Activated naive CD4-positive, alpha-beta T cell treated with anti-CD3 and anti-CD28 coated beads, Interleukin-2, amount 50 U/mL, for 72 hours (primary cell): ENCODE measurements around the gene DNM3. TPM values are rescaled to one million over a fixed set of nuclear protein-coding genes. Genes with fewer than 3 reads are reported as not detected.
A peak's percentile ranks its signal among the peaks of the same experiment; 100 is the strongest.

Source experiments
- ATAC-seq, 2 donors: fragments of 150-1000 bp; cut with Tn5 transposase; 2 replicates each; pipeline ENCODE4 v1.10.0; 2021; ENCODE audit warnings: mild to moderate bottlenecking in 2 of 2, moderate library complexity in 2 of 2
- DNase-seq, 2 donors: peaks; one replicate each; pipeline ENCODE4 v3.0.0; 2021 to 2022; ENCODE audit warnings: low spot score in 2 of 2
- H3K27ac Mint-ChIP-seq, 2 donors: one replicate each; pipeline ENCODE4 v1.8.0; 2022; ENCODE audit warnings: mild to moderate bottlenecking in 2 of 2, mixed read lengths in 2 of 2
- H3K36me3 Mint-ChIP-seq, 2 donors: one replicate each; pipeline ENCODE4 v1.8.0; 2022; ENCODE audit warnings: mixed read lengths in 2 of 2
- H3K9me3 Mint-ChIP-seq, 2 donors: one replicate each; pipeline ENCODE4 v1.8.0; 2022; ENCODE audit warnings: mixed read lengths in 2 of 2
- total RNA-seq, 2 donors: library from RNA; stranded (reverse); gene quantifications; one replicate each; pipeline ENCODE4 v1.2.3, GENCODE V29; 2022

The DNM3 gene
- total RNA-seq, 2 donors from 2014 or later, result 2.6 to 4.5 TPM

GRCh38 chr1:171850651-171851350, 9.5 kb downstream of the DNM3 start:
- no peak for DNase-seq
- Mint-ChIP-seq H3K27ac (no peak overlapping the region), H3K36me3 (no peaks in the 10 kb centered on the region), H3K9me3 (no peaks in the 10 kb centered on the region)
- no peak for ATAC-seq

GRCh38 chr1:171852272-171852671, 11.0 kb downstream of the DNM3 start:
- ATAC-seq (no peak), DNase-seq (no peak)
- Mint-ChIP-seq H3K27ac (no peak overlapping the region), H3K9me3 (no peaks in the 10 kb centered on the region), H3K36me3 (peaks cover 0 to 8% of the 10 kb centered on the region in 2 donors)

GRCh38 chr1:171855381-171855780, 14.1 kb downstream of the DNM3 start:
- ATAC-seq (no peak), DNase-seq (no peak)
- Mint-ChIP-seq H3K27ac (no peak overlapping the region), H3K9me3 (no peaks in the 10 kb centered on the region), H3K36me3 (peaks cover 0 to 14% of the 10 kb centered on the region in 2 donors)

- Mint-ChIP-seq H3K27ac (no peak overlapping the region), H3K36me3 (peaks cover 0 to 19% of the 10 kb centered on the region in 2 donors), H3K9me3 (no peaks in the 10 kb centered on the region)
- no peak for DNase-seq
- no peak for ATAC-seq
Measured at GRCh38 chr1:171858696-171859095, 17.4 kb downstream of the DNM3 start.

GRCh38 chr1:171860696-171861095, 19.4 kb downstream of the DNM3 start:
- no peak for ATAC-seq
- no peaks in the 10 kb centered on the region for H3K9me3 Mint-ChIP-seq
- peaks cover 0 to 19% of the 10 kb centered on the region in 2 donors for H3K36me3 Mint-ChIP-seq

GRCh38 chr1:171863531-171863930, 22.2 kb downstream of the DNM3 start:
- DNase-seq (no peak), ATAC-seq (no peak)
- H3K36me3 Mint-ChIP-seq, result peaks cover 0 to 10% of the 10 kb centered on the region in 2 donors
- H3K27ac Mint-ChIP-seq, result no peak overlapping the region
- no peaks in the 10 kb centered on the region for H3K9me3 Mint-ChIP-seq

More at GRCh38 chr1:171860696-171861095, 19.4 kb downstream of the DNM3 start:
- no peak overlapping the region for H3K27ac Mint-ChIP-seq
- DNase-seq, result no peak

GRCh38 chr1:171864308-171864707, 23.0 kb downstream of the DNM3 start:
- Mint-ChIP-seq H3K27ac (no peak overlapping the region), H3K9me3 (no peaks in the 10 kb centered on the region), H3K36me3 (peaks cover 0 to 6% of the 10 kb centered on the region in 2 donors)
- DNase-seq, result no peak
- no peak for ATAC-seq

GRCh38 chr1:171865106-171865505, 23.8 kb downstream of the DNM3 start:
- Mint-ChIP-seq H3K36me3 (peaks cover 0 to 6% of the 10 kb centered on the region in 2 donors), H3K9me3 (no peaks in the 10 kb centered on the region), H3K27ac (no peak overlapping the region)
- ATAC-seq (no peak), DNase-seq (no peak)

- H3K9me3 Mint-ChIP-seq, result no peaks in the 10 kb centered on the region
- ATAC-seq (no peak), DNase-seq (no peak)
- no peak overlapping the region for H3K27ac Mint-ChIP-seq
- no peaks in the 10 kb centered on the region for H3K36me3 Mint-ChIP-seq
Measured at GRCh38 chr1:171867236-171867635, 25.9 kb downstream of the DNM3 start.

GRCh38 chr1:171868217-171868803, 27.0 kb downstream of the DNM3 start:
- ATAC-seq (no peak), DNase-seq (no peak)
- Mint-ChIP-seq H3K36me3 (no peaks in the 10 kb centered on the region), H3K27ac (no peak overlapping the region), H3K9me3 (no peaks in the 10 kb centered on the region)

- Mint-ChIP-seq H3K36me3 (no peaks in the 10 kb centered on the region), H3K27ac (no peak overlapping the region), H3K9me3 (no peaks in the 10 kb centered on the region)
- DNase-seq (no peak), ATAC-seq (no peak)
Measured at GRCh38 chr1:171869097-171869496, 27.8 kb downstream of the DNM3 start.

- H3K27ac Mint-ChIP-seq, result no peak overlapping the region
- DNase-seq (no peak), ATAC-seq (no peak)
- H3K9me3 Mint-ChIP-seq, result no peaks in the 10 kb centered on the region
- no peaks in the 10 kb centered on the region for H3K36me3 Mint-ChIP-seq
Measured at GRCh38 chr1:171871848-171872247, 30.6 kb downstream of the DNM3 start.

GRCh38 chr1:171872430-171872829, 31.1 kb downstream of the DNM3 start:
- ATAC-seq, result no peak
- H3K27ac Mint-ChIP-seq, result no peak overlapping the region
- no peaks in the 10 kb centered on the region for H3K9me3 Mint-ChIP-seq
- no peak for DNase-seq
- H3K36me3 Mint-ChIP-seq, result no peaks in the 10 kb centered on the region

- H3K9me3 Mint-ChIP-seq, result no peaks in the 10 kb centered on the region
- H3K36me3 Mint-ChIP-seq, result no peaks in the 10 kb centered on the region
- DNase-seq (no peak), ATAC-seq (no peak)
- H3K27ac Mint-ChIP-seq, result no peak overlapping the region
Measured at GRCh38 chr1:171873664-171874063, 32.4 kb downstream of the DNM3 start.

- Mint-ChIP-seq H3K9me3 (no peaks in the 10 kb centered on the region), H3K36me3 (no peaks in the 10 kb centered on the region), H3K27ac (no peak overlapping the region)
- no peak for DNase-seq
- ATAC-seq, result peak; percentile 93 to 100
Measured at GRCh38 chr1:171877701-171878100, 36.4 kb downstream of the DNM3 start.

- ATAC-seq (no peak), DNase-seq (no peak)
- Mint-ChIP-seq H3K27ac (no peak overlapping the region), H3K36me3 (no peaks in the 10 kb centered on the region), H3K9me3 (no peaks in the 10 kb centered on the region)
Measured at GRCh38 chr1:171879556-171879955, 38.3 kb downstream of the DNM3 start.

GRCh38 chr1:171881442-171881841, 40.1 kb downstream of the DNM3 start:
- DNase-seq (no peak), ATAC-seq (no peak)
- Mint-ChIP-seq H3K27ac (no peak overlapping the region), H3K36me3 (no peaks in the 10 kb centered on the region), H3K9me3 (no peaks in the 10 kb centered on the region)

- no peaks in the 10 kb centered on the region for H3K9me3 Mint-ChIP-seq
- ATAC-seq, result peak; percentile 91 to 99
- peak overlapping the region; percentile 54 to 77 for H3K27ac Mint-ChIP-seq
- DNase-seq, result peak in 1 of 2 donors; percentile 21
- H3K36me3 Mint-ChIP-seq, result no peaks in the 10 kb centered on the region
Measured at GRCh38 chr1:171883849-171884248, 42.6 kb downstream of the DNM3 start.
